ENCODE data around the gene SORCS3. TPM values are rescaled to one million over a fixed set of nuclear protein-coding genes. Genes with fewer than 3 reads are reported as not detected.
A peak's percentile ranks its signal among the peaks of the same experiment; 100 is the strongest.

The SORCS3 gene
- total and polyA plus RNA-seq, 11 donors = 0.03 to 0.19 (median 0.05) TPM; not detected in 8

DNA sequence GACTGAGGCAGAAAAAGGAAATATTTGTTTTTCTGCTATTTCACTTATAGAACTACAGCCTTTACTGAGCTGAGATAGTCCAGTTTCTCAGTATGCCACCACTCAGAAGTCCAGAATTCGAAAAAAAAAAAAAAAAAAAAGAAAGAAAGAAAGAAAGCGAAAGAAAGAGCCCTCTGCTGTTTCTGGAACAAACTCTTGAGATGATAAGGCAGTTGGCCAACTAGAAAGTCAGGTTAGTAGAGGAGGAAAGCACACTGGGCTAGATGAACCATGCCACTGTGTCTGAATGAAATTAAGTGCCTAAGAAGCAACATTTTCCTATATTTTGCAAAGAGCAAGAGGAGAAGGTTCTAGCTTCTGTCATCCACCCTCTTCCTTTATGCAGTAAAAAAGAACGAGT lies 403.8 kb downstream of the SORCS3 start:
- no peak overlapping the region for H3K27ac ChIP-seq
- no peak for ATAC-seq
- H3K27me3 ChIP-seq = no peaks in the 10 kb centered on the region
- H3K9me3 ChIP-seq = no peaks in the 10 kb centered on the region
- intact Hi-C loops (cut with DNase I) = no loop called here
- no peaks in the 10 kb centered on the region for H3K4me1 ChIP-seq
- no peaks in the 10 kb centered on the region for H3K36me3 ChIP-seq
- no peak overlapping the region for H3K4me3 ChIP-seq
- TF ChIP-seq POLR2A (IDR thresholded peaks at IDR 0.05) = no peak
- TF ChIP-seq, protein P1, sequence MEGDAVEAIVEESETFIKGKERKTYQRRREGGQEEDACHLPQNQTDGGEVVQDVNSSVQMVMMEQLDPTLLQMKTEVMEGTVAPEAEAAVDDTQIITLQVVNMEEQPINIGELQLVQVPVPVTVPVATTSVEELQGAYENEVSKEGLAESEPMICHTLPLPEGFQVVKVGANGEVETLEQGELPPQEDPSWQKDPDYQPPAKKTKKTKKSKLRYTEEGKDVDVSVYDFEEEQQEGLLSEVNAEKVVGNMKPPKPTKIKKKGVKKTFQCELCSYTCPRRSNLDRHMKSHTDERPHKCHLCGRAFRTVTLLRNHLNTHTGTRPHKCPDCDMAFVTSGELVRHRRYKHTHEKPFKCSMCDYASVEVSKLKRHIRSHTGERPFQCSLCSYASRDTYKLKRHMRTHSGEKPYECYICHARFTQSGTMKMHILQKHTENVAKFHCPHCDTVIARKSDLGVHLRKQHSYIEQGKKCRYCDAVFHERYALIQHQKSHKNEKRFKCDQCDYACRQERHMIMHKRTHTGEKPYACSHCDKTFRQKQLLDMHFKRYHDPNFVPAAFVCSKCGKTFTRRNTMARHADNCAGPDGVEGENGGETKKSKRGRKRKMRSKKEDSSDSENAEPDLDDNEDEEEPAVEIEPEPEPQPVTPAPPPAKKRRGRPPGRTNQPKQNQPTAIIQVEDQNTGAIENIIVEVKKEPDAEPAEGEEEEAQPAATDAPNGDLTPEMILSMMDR (IDR thresholded peaks at IDR 0.05) = no peak
- DNase-seq = no peak
- WGBS, 4 donors = 52 to 64% (median 58%) methylated on average over 3 of the region's 3 CpGs

DNA sequence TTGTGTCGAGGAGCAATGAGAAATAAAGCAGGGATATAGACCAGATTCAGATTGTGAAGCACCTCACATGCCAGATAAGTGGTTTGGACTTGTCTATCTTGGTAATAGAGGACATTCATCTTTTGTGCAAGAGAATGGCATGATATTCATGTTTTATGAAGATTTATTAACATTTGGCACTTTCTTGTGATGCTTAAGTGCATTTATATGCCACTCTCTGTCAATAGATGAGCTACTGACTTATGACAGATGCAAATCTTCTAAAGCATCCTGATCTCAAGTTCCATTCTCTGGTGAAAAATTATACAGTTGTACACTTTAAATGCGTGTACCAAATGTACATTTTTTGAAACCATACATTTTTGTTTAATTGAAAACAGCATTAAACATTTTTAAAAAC lies 415.3 kb downstream of the SORCS3 start:
- Histone ChIP-seq H3K27me3 (peaks cover 0 to 4% (median 0%) of the 10 kb centered on the region in 9 donors), H3K4me3 (no peak overlapping the region), H3K36me3 (no peaks in the 10 kb centered on the region), H3K9me3 (peaks cover 0 to 12% (median 0%) of the 10 kb centered on the region in 12 donors), H3K4me1 (no peaks in the 10 kb centered on the region), H3K27ac (no peak overlapping the region)
- intact Hi-C loops (cut with DNase I) = loop anchor here in 1 of 10 donors (10.0 kb wide), 1 partner anchor 468 kb away; no protein-coding TSS in a partner anchor
- no peak for TF ChIP-seq POLR2A (IDR thresholded peaks at IDR 0.05)
- TF ChIP-seq, protein P1 (IDR thresholded peaks at IDR 0.05) = no peak
- 70 to 85% (median 72%) methylated on average over 2 of the region's 2 CpGs for WGBS, 4 donors
- no peak for DNase-seq
- no peak for ATAC-seq

DNA sequence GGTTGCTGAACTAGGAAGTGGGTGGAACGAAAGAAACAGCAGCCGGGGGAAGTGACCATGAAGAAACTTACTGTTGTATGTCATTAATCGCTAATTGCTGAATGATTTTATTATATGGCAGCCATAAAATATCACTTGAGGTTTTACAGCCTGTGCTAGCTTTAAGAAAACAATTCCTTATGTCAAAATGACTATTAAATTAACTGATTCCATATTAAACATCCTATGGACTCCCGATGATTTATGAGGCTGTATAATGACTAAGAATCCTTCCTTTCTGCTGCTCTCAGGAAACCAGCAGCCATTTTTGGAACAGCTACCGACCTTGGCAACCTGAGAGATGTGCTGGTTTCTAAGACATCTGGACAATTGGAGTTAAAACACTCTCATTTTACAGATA lies 421.9 kb downstream of the SORCS3 start:
- TF ChIP-seq POLR2A (IDR thresholded peaks at IDR 0.05) = no peak
- TF ChIP-seq, protein P1 (IDR thresholded peaks at IDR 0.05) = no peak
- no peak for DNase-seq
- Histone ChIP-seq H3K4me1 (no peaks in the 10 kb centered on the region), H3K9me3 (no peaks in the 10 kb centered on the region), H3K36me3 (no peaks in the 10 kb centered on the region), H3K27me3 (peaks cover 0 to 3% (median 0%) of the 10 kb centered on the region in 9 donors), H3K27ac (no peak overlapping the region), H3K4me3 (no peak overlapping the region)
- ATAC-seq = no peak
- 71 to 77% (median 73%) methylated on average over 5 of the region's 5 CpGs for WGBS, 4 donors
- intact Hi-C loops (cut with DNase I) = loop anchor here in 3 of 10 donors (5.0 to 10.0 kb wide), 4 partner anchors 629 to 1112 kb away; no protein-coding TSS in a partner anchor

DNA sequence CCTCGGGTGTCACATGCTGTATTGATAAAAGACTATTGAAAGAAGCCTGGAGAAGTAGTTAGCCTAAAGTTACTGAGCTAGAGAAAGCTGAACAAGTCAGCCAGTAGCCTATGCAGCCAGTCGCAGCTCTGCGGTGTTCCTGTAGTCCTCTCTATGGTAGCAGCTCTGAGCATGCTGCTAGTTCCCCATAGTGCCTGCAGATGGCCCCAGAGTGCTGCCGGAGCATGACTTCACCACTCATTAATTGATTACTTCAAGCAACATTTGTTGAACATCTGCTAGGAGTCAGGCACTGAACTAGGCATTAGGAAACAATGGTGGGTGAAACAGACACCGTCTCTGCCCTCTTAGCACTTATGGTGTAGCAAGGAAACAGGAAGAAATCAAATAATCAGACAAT lies 422.7 kb downstream of the SORCS3 start:
- Histone ChIP-seq H3K27ac (no peak overlapping the region), H3K36me3 (no peaks in the 10 kb centered on the region), H3K9me3 (no peaks in the 10 kb centered on the region), H3K4me3 (no peak overlapping the region), H3K27me3 (peaks cover 0 to 3% (median 0%) of the 10 kb centered on the region in 9 donors), H3K4me1 (no peaks in the 10 kb centered on the region)
- no peak for TF ChIP-seq POLR2A (IDR thresholded peaks at IDR 0.05)
- TF ChIP-seq, protein P1 (IDR thresholded peaks at IDR 0.05) = peak in 10 of 12 donors; percentile 14 to 45 (median 41)
- 22 to 41% (median 36%) methylated on average over 5 of the region's 5 CpGs for WGBS, 4 donors
- ATAC-seq (peak in 2 of 4 donors; percentile 41 to 70), DNase-seq (peak in 2 of 5 donors; percentile 23 to 26)
- intact Hi-C loops (cut with DNase I) = loop anchor here in 3 of 10 donors (5.0 to 10.0 kb wide), 4 partner anchors 629 to 1111 kb away; no protein-coding TSS in a partner anchor
